K562 (cell line): ENCODE results near the gene HSPA2. TPM values are rescaled to one million over a fixed set of nuclear protein-coding genes. Genes with fewer than 3 reads are reported as not detected.

Experiments
- ATF3 ChIP-seq, 2 experiments: fragments of 450-650 bp in 1 of 2; sonication (generic) in 1 of 2; formaldehyde crosslinking in 1 of 2; IDR thresholded peaks in 1 of 2; conservative IDR thresholded peaks in 1 of 2; 2 replicates each; pipeline versions ENCODE4 v1.6.1 to v1.8.1; 2016 to 2023; ENCODE audit warnings: mild to moderate bottlenecking in 2 of 2, moderate library complexity in 2 of 2, inconsistent platforms in 1 of 2, missing genetic modification reagents in 1 of 2
- BACH1 ChIP-seq: fragments of 200-800 bp; sonication (Bioruptor generic); IDR thresholded peaks from 2 replicates; pipeline ENCODE4 v1.6.1; 2016; ENCODE audit warnings: missing genetic modification characterization, missing compliant biosample characterization
- CBFA2T3 ChIP-seq: fragments of 450-650 bp; IDR thresholded peaks from 2 replicates; pipeline ENCODE4 v1.6.1; 2017
- CEBPB ChIP-seq: fragments of 450-650 bp; IDR thresholded peaks from 2 replicates; pipeline ENCODE4 v1.6.1; 2016; ENCODE audit warnings: missing genetic modification characterization, missing compliant biosample characterization
- CEBPG ChIP-seq, 3 experiments: fragments of 200-800 bp in 1 of 3; sonication (Bioruptor generic) in 1 of 3; sonication (generic) in 1 of 3; formaldehyde crosslinking in 1 of 3; IDR thresholded peaks in 2 of 3; conservative IDR thresholded peaks in 1 of 3; 2 replicates each; pipeline versions ENCODE4 v1.6.1 to v1.8.0; 2016 to 2022; ENCODE audit warnings: missing compliant biosample characterization in 2 of 3, missing genetic modification characterization in 2 of 3, mild to moderate bottlenecking in 1 of 3, missing genetic modification reagents in 1 of 3
- E2F5 ChIP-seq: sonication (generic); formaldehyde crosslinking; IDR thresholded peaks from 2 replicates; pipeline ENCODE4 v1.8.0; 2022; ENCODE audit warnings: mild to moderate bottlenecking, missing genetic modification reagents
- FUS ChIP-seq: fragments of 200-400 bp; formaldehyde crosslinking; optimal IDR thresholded peaks from 2 replicates; pipeline ENCODE3; 2017; ENCODE audit warnings: low read depth, low read length
- GABPB1 ChIP-seq: sonication (generic); formaldehyde crosslinking; IDR thresholded peaks from 2 replicates; pipeline ENCODE4 v1.8.0; 2022; ENCODE audit warnings: mild to moderate bottlenecking, missing genetic modification reagents
- HLTF ChIP-seq: fragments of 450-650 bp; IDR thresholded peaks from 2 replicates; pipeline ENCODE4 v1.6.1; 2016
- KAT7 ChIP-seq: sonication (generic); formaldehyde crosslinking; IDR thresholded peaks from 2 replicates; pipeline ENCODE4 v1.8.0; 2022; ENCODE audit warnings: missing genetic modification reagents, mild to moderate bottlenecking, borderline replicate concordance
- KDM1A ChIP-seq, 2 experiments: fragments of 450-650 bp; IDR thresholded peaks; 2 replicates each; pipeline ENCODE4 v1.6.1; 2016; ENCODE audit warnings: mild to moderate bottlenecking in 2 of 2
- NFE2 ChIP-seq: IDR thresholded peaks from 2 replicates; pipeline ENCODE4 v1.6.1; 2014; ENCODE audit warnings: antibody characterized with exemption, low read depth
- PBX2 ChIP-seq, 2 experiments: IDR thresholded peaks in 1 of 2; conservative IDR thresholded peaks in 1 of 2; 2 replicates each; pipeline ENCODE4 v1.6.1; 2016; ENCODE audit warnings: low read depth in 2 of 2, mild to moderate bottlenecking in 1 of 2, missing compliant biosample characterization in 1 of 2, missing genetic modification characterization in 1 of 2, moderate library complexity in 1 of 2
- PKNOX1 ChIP-seq: fragments of 450-650 bp; IDR thresholded peaks from 2 replicates; pipeline ENCODE4 v1.6.1; 2016
- PML ChIP-seq: IDR thresholded peaks from 2 replicates; pipeline ENCODE4 v1.6.1; 2012; ENCODE audit warnings: low read length, inconsistent platforms
- RNF2 ChIP-seq: sonication (generic); IDR thresholded peaks from 2 replicates; pipeline ENCODE4 v1.6.1; 2016
- ZNF143 ChIP-seq: sonication (generic); formaldehyde crosslinking; IDR thresholded peaks from 2 replicates; pipeline ENCODE4 v1.9.0; 2022; ENCODE audit warnings: mild to moderate bottlenecking, missing genetic modification reagents
- ZNF75A ChIP-seq: fragments of 450-650 bp; formaldehyde crosslinking; IDR thresholded peaks from 2 replicates; pipeline ENCODE4 v1.4.0; 2020; ENCODE audit warnings: mild to moderate bottlenecking
- polyA plus RNA-seq, 8 experiments: library from polyadenylated mRNA; depleted of rRNA in 4 of 8; stranded (reverse) in 5 of 8; unstranded in 3 of 8; fragments of >200 nt; fragmentation: Nextera tagmentation in 2 of 8; fragmentation: Illumina TruSeq in 1 of 8; extraction: Ambion mirVana in 2 of 8; extraction: Trizol in 1 of 8; gene quantifications; 2 replicates each; pipeline versions ENCODE4 v1.2.1 to v1.2.3, GENCODE V29; 2011 to 2014; ENCODE audit warnings: inconsistent platforms in 1 of 8, missing spikeins in 1 of 8
- total RNA-seq, 7 experiments: library from RNA; depleted of rRNA in 6 of 7; stranded (reverse); fragments of >200 nt in 6 of 7; fragmentation: Illumina TruSeq in 2 of 7; extraction: Trizol in 2 of 7; gene quantifications; 2 replicates each; pipeline versions ENCODE4 v1.2.1 to v1.2.3, GENCODE V29; 2011 to 2021; ENCODE audit warnings: low replicate concordance in 1 of 7
- TF ChIP-seq, protein P1 (sequence below): fragments of 450-650 bp; IDR thresholded peaks from 2 replicates; pipeline ENCODE4 v1.7.1; 2018; ENCODE audit warnings: mild to moderate bottlenecking, low read depth; ENCODE audit not compliant: partially characterized antibody

HSPA2 gene
- total and polyA plus RNA-seq, 9 of the 15 experiments (the other 6 are each of a cell fraction or from before 2014, with no cell fraction given) = not detected

- peak; percentile 28 to 38; a peak in 1 of 4 replicates for TF ChIP-seq KDM1A (IDR thresholded peaks at IDR 0.05)
- TF ChIP-seq ZNF143 (CRISPR knock-in tag) = no peak
- no peak for TF ChIP-seq HLTF
- TF ChIP-seq FUS = no peak
- TF ChIP-seq KAT7 = no peak
- no peak for TF ChIP-seq CBFA2T3
- no peak for TF ChIP-seq ZNF75A (CRISPR knock-in tag)
- peak; percentile 89 for TF ChIP-seq CEBPB (tag)
- no peak for TF ChIP-seq RNF2
- TF ChIP-seq E2F5 (CRISPR knock-in tag) = no peak
- TF ChIP-seq, protein P1, sequence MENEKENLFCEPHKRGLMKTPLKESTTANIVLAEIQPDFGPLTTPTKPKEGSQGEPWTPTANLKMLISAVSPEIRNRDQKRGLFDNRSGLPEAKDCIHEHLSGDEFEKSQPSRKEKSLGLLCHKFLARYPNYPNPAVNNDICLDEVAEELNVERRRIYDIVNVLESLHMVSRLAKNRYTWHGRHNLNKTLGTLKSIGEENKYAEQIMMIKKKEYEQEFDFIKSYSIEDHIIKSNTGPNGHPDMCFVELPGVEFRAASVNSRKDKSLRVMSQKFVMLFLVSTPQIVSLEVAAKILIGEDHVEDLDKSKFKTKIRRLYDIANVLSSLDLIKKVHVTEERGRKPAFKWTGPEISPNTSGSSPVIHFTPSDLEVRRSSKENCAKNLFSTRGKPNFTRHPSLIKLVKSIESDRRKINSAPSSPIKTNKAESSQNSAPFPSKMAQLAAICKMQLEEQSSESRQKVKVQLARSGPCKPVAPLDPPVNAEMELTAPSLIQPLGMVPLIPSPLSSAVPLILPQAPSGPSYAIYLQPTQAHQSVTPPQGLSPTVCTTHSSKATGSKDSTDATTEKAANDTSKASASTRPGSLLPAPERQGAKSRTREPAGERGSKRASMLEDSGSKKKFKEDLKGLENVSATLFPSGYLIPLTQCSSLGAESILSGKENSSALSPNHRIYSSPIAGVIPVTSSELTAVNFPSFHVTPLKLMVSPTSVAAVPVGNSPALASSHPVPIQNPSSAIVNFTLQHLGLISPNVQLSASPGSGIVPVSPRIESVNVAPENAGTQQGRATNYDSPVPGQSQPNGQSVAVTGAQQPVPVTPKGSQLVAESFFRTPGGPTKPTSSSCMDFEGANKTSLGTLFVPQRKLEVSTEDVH = no peak
- no peak for TF ChIP-seq GABPB1 (CRISPR knock-in tag)
- TF ChIP-seq CEBPG (CRISPR knock-in tag; IDR thresholded peaks at IDR 0.05) = peak; percentile 38; the same call in 1 of the 2 replicates
- TF ChIP-seq CEBPG (tag; conservative IDR thresholded peaks at IDR 0.05 in 1 of 2, IDR thresholded peaks at IDR 0.05 in 1 of 2) = peak; percentile 67 to 68
- TF ChIP-seq PML = no peak
- TF ChIP-seq NFE2 = no peak
- no peak for TF ChIP-seq BACH1
- no peak for TF ChIP-seq PBX2 (CRISPR knock-in tag; IDR thresholded peaks at IDR 0.05; ENCODE audit: low read depth)
- peak; percentile 64 for TF ChIP-seq PBX2 (tag; conservative IDR thresholded peaks at IDR 0.05; ENCODE audit: low read depth)
- TF ChIP-seq PKNOX1 = peak; percentile 30; the same call in 1 of the 2 replicates
- TF ChIP-seq ATF3 (IDR thresholded peaks at IDR 0.05) = 0 out of 2 replicates have a peak, but pooled peaks have one; percentile 15
- no peak for TF ChIP-seq ATF3 (CRISPR knock-in tag; conservative IDR thresholded peaks at IDR 0.05)
Observed at GRCh38 chr14:64501411-64502171, 39.0 kb upstream of the HSPA2 start (continued).
